ENCODE data around the gene VAT1L.

The VAT1L gene

GRCh38 chr16:77788181-77789084 lies at the start of gene VAT1L:
TSS of gene VAT1L (plus strand) at chr16:77788564. CDS start at chr16:77788683, 119 bp downstream.
- DNase-seq: peak; percentile 32

GRCh38 chr16:77738706-77739558 lies 49.4 kb upstream of the VAT1L start:
- DNase-seq: no peak

- DNase-seq: no peak
These were observed 48.8 kb upstream of the VAT1L start for GRCh38 chr16:77739559-77739892.

- DNase-seq: no peak
These were observed 44.2 kb upstream of the VAT1L start for GRCh38 chr16:77744141-77744540.

GRCh38 chr16:77745972-77746371 lies 42.4 kb upstream of the VAT1L start:
- DNase-seq: no peak

- no peak for DNase-seq
These were observed 39.9 kb upstream of the VAT1L start for GRCh38 chr16:77748421-77749005.

GRCh38 chr16:77749415-77749814 lies 38.9 kb upstream of the VAT1L start:
- DNase-seq: no peak

GRCh38 chr16:77758046-77758445 lies 30.3 kb upstream of the VAT1L start:
- DNase-seq: no peak

- DNase-seq: no peak
These were observed 29.9 kb upstream of the VAT1L start for GRCh38 chr16:77758508-77758907.

- DNase-seq: no peak
These were observed 29.2 kb upstream of the VAT1L start for GRCh38 chr16:77759201-77759600.

- no peak for DNase-seq
These were observed 28.5 kb upstream of the VAT1L start for GRCh38 chr16:77759821-77760220.

GRCh38 chr16:77760800-77761199 lies 27.6 kb upstream of the VAT1L start:
- no peak for DNase-seq

GRCh38 chr16:77761204-77761603 lies 27.2 kb upstream of the VAT1L start:
- no peak for DNase-seq

GRCh38 chr16:77762262-77762661 lies 26.1 kb upstream of the VAT1L start:
- DNase-seq: no peak

- no peak for DNase-seq
These were observed 24.4 kb upstream of the VAT1L start for GRCh38 chr16:77763994-77764393.

- DNase-seq: no peak
These were observed 21.2 kb upstream of the VAT1L start for GRCh38 chr16:77767211-77767610.

GRCh38 chr16:77767826-77768225 lies 20.5 kb upstream of the VAT1L start:
- DNase-seq: no peak

GRCh38 chr16:77775911-77776909 lies 12.2 kb upstream of the VAT1L start:
- DNase-seq: no peak

- DNase-seq: no peak
These were observed 10.6 kb upstream of the VAT1L start for GRCh38 chr16:77777745-77778144.

GRCh38 chr16:77780378-77780837 lies 8.0 kb upstream of the VAT1L start:
- DNase-seq: no peak

GRCh38 chr16:77781091-77781490 lies 7.3 kb upstream of the VAT1L start:
- DNase-seq: no peak

GRCh38 chr16:77782694-77783093 lies 5.7 kb upstream of the VAT1L start:
- no peak for DNase-seq
